Sigmoid colon (tissue), 7 donors: ENCODE results near the gene APBB3. TPM values are rescaled to one million over a fixed set of nuclear protein-coding genes. Genes with fewer than 3 reads are reported as not detected.
"Not testable (repeated sequence)": the region's sequence is repeated elsewhere in the genome, so short reads cannot be mapped to it uniquely, and the experiment has no call there.

Source experiments
- DNase-seq: peaks from one replicate; pipeline ENCODE4 v3.0.0-alpha.2; 2019
- H3K27ac ChIP-seq, 4 donors: fragments of 200-600 bp; sonication (generic); one replicate each; pipeline ENCODE4 v1.5.1; 2016 to 2019; ENCODE audit warnings: mild to moderate bottlenecking in 1 of 4
- H3K27me3 ChIP-seq, 3 donors: fragments of 200-600 bp; sonication (generic); one replicate each; pipeline ENCODE4 v1.5.1; 2019; ENCODE audit warnings: mild to moderate bottlenecking in 1 of 3
- H3K36me3 ChIP-seq, 4 donors: fragments of 200-600 bp; sonication (generic); one replicate each; pipeline ENCODE4 v1.5.1; 2016 to 2019
- H3K4me1 ChIP-seq, 4 donors: fragments of 200-600 bp; sonication (generic); one replicate each; pipeline ENCODE4 v1.5.1; 2017 to 2019
- H3K4me3 ChIP-seq, 4 donors: fragments of 200-600 bp; sonication (generic); one replicate each; pipeline ENCODE4 v1.5.1; 2017 to 2019; ENCODE audit warnings: mild to moderate bottlenecking in 2 of 4, moderate library complexity in 1 of 4
- H3K9me3 ChIP-seq, 4 donors: fragments of 200-600 bp in 3 of 4; sonication (generic) in 3 of 4; one replicate each; pipeline versions ENCODE4 v1.5.1 to v1.6.1; 2013 to 2019
- EP300 ChIP-seq, 4 donors: sonication (generic); formaldehyde crosslinking; IDR thresholded peaks; one replicate each; pipeline ENCODE4 v1.6.1; 2017; ENCODE audit warnings: antibody characterized with exemption in 4 of 4
- POLR2A ChIP-seq, 2 donors: fragments of 450-650 bp; IDR thresholded peaks; one replicate each; pipeline ENCODE4 v1.6.1; 2016; ENCODE audit warnings: antibody characterized with exemption in 2 of 2, mild to moderate bottlenecking in 2 of 2, moderate library complexity in 2 of 2
- POLR2AphosphoS5 ChIP-seq, 4 donors: sonication (generic); formaldehyde crosslinking; IDR thresholded peaks; one replicate each; pipeline ENCODE4 v1.6.1; 2017; ENCODE audit warnings: antibody characterized with exemption in 4 of 4
- WGBS, 2 donors: extraction: QIAGEN DNeasy Blood & Tissue Kit; methylation state at CpG; one replicate each; pipeline ENCODE4 v1.1.7; 2013; 5-methylcytosine and 5-hydroxymethylcytosine counted together
- intact Hi-C: fragments of 100-400 bp; cut with DNase I; formaldehyde crosslinking; loops from one replicate; pipeline ENCODE4 v1.15.1; 2023
- polyA plus RNA-seq, 3 donors: library from polyadenylated mRNA; stranded (reverse); fragments of 200-250 nt; gene quantifications; one replicate each; pipeline ENCODE4 v1.2.3, GENCODE V29; 2013
- total RNA-seq, 4 donors: library from RNA; depleted of rRNA; stranded (reverse); fragments of >200 nt; gene quantifications; one replicate each; pipeline ENCODE4 v1.1.0, GENCODE V29; 2016
- TF ChIP-seq, protein P1 (sequence below), 4 experiments: fragments of 450-650 bp in 3 of 4; fragments of 200-600 bp in 1 of 4; IDR thresholded peaks; one replicate each; pipeline ENCODE4 v1.5.1; 2016 to 2019; ENCODE audit warnings: antibody characterized with exemption in 4 of 4, mild to moderate bottlenecking in 3 of 4, moderate library complexity in 2 of 4
- donor health status: healthy with polysubstance abuse.
- donor health status: Bipolar disorder and iron deficiency.
- donor health status: healthy.

The APBB3 gene
- total and polyA plus RNA-seq, 7 donors = 4.2 to 27.9 (median 14.3) TPM

DNA sequence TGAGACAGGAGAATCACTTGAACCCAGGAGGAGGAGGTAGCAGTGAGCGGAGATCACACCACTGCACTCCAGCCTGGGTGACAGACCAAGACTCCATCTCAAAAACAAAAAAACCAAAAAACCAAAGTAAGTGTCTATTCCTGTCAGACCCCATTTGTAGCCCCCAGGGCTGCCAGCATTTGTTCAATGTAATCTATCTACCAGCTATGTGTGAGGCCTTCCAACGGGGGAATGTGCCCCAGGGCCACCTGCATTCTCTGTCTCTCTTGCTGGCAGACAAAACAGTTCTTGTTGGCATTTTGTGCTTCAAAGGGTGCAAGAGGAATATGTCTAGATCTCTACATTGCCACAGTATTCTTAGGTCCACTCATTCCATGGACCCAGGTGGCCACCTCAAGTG, 34.4 kb upstream of the APBB3 start:
- Histone ChIP-seq H3K27me3 (no peaks in the 10 kb centered on the region), H3K36me3 (no peaks in the 10 kb centered on the region), H3K9me3 (no peaks in the 10 kb centered on the region), H3K4me1 (no peaks in the 10 kb centered on the region), H3K27ac (no peak overlapping the region), H3K4me3 (no peak overlapping the region)
- WGBS, 2 donors = 94 to 95% methylated on average over 2 of the region's 2 CpGs
- intact Hi-C loops = no loop called here
- no peak for TF ChIP-seq POLR2AphosphoS5 (IDR thresholded peaks at IDR 0.05)
- no peak for TF ChIP-seq POLR2A (IDR thresholded peaks at IDR 0.05)
- TF ChIP-seq EP300 (IDR thresholded peaks at IDR 0.05) = no peak
- TF ChIP-seq, protein P1, sequence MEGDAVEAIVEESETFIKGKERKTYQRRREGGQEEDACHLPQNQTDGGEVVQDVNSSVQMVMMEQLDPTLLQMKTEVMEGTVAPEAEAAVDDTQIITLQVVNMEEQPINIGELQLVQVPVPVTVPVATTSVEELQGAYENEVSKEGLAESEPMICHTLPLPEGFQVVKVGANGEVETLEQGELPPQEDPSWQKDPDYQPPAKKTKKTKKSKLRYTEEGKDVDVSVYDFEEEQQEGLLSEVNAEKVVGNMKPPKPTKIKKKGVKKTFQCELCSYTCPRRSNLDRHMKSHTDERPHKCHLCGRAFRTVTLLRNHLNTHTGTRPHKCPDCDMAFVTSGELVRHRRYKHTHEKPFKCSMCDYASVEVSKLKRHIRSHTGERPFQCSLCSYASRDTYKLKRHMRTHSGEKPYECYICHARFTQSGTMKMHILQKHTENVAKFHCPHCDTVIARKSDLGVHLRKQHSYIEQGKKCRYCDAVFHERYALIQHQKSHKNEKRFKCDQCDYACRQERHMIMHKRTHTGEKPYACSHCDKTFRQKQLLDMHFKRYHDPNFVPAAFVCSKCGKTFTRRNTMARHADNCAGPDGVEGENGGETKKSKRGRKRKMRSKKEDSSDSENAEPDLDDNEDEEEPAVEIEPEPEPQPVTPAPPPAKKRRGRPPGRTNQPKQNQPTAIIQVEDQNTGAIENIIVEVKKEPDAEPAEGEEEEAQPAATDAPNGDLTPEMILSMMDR (IDR thresholded peaks at IDR 0.05) = no peak
- DNase-seq = no peak

DNA sequence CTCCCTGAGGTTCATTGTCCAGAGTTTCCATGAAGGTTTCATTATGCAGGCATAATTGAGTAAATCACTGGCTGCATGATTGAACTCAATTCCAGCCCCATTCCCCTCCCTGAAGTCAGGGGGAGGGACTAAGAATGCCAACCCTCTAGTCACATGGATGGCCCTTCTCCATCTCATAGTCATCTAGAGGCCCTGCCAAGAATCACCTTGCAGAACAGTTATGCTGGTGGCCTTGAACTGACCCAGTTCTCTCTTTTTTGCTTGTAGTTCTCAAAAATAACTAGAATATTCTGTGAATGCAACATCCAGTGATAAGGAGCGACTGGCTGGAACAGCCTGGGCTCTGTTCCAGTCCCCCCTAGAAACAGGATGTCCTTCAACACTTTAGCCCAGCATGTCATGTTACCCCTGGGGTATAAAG, 31.9 kb upstream of the APBB3 start:
- H3K4me3 ChIP-seq = peak overlapping the region in 1 of 4 donors; percentile 1
- TF ChIP-seq, protein P1 (IDR thresholded peaks at IDR 0.05) = no peak
- peak in 2 of 4 donors; percentile 8 to 26 for TF ChIP-seq POLR2AphosphoS5 (IDR thresholded peaks at IDR 0.05)
- H3K27ac ChIP-seq = peak overlapping the region in 1 of 4 donors; percentile 30
- WGBS, 2 donors = 78 to 83% methylated on average over 1 of the region's 1 CpG
- intact Hi-C loops = no loop called here
- H3K27me3 ChIP-seq = no peaks in the 10 kb centered on the region
- H3K36me3 ChIP-seq = no peaks in the 10 kb centered on the region
- H3K9me3 ChIP-seq = no peaks in the 10 kb centered on the region
- no peak for DNase-seq
- no peaks in the 10 kb centered on the region for H3K4me1 ChIP-seq

DNA sequence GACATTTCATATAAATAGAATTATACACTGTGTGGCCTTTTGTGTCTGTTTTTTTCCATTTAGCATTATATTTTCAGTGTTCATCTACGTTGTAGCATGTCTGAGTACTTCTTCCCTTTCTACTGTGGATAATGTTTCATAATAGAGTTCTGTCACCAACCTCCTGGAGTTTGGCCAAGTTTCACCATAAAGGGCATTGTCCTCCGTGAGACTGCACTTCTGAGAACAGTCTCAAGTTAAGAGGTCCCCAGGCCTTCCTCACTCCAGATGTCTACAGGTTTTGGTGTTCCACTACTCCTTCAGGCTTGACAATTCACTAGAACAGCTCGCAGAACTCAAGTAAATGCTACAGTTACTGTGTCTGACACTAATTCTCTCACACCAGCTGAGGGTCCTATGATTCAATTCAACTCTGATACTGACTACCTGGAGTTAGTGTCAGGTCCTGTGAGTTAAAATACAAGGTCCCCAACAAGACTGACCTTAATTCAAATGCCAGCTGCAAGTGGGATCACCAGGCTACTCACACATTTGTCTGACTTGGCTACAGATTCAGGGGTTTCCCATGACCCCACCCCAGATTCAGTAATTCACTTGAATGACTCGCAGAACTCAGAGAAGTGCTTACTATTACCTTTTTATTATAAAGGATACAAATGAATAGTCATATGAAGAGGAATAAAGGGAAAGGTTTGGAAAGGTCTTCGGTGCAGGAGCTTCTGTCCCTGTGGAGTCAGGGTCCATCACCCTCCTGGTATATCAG, 31.3 kb upstream of the APBB3 start:
- Histone ChIP-seq H3K36me3 (no peaks in the 10 kb centered on the region), H3K9me3 (no peaks in the 10 kb centered on the region), H3K27ac (peak overlapping the region in 3 of 4 donors; percentile 5 to 53 (median 30)), H3K4me3 (no peak overlapping the region), H3K27me3 (no peaks in the 10 kb centered on the region), H3K4me1 (no peaks in the 10 kb centered on the region)
- DNase-seq = peak; percentile 70
- intact Hi-C loops = no loop called here
- WGBS, 2 donors = 54 to 60% methylated on average over 5 of the region's 5 CpGs
- TF ChIP-seq, protein P1 (IDR thresholded peaks at IDR 0.05) = no peak
- peak in 2 of 4 donors; percentile 5 to 47 for TF ChIP-seq POLR2AphosphoS5 (IDR thresholded peaks at IDR 0.05)

DNA sequence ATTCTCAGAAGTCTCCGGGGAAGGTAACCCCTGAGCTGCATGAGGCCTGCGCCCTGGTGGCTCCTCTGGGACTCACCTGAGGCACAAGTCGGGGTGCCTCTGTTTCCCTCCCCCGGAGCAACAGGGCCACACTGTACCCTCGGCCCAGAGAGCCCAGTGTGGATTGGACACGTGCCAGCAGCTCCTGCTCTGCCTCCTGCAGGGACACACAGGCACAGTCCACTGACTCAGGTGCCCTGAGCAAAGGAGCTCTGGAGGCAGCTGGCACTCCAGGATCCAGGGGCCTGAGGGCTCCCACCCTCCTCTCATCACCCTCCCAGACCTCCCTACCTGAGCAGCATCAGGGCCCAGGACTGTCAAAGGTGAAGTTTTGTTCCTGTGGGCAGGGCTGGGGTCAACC, 29.8 kb upstream of the APBB3 start:
- TF ChIP-seq POLR2A (IDR thresholded peaks at IDR 0.05) = no peak
- TF ChIP-seq EP300 (IDR thresholded peaks at IDR 0.05) = no peak
- TF ChIP-seq POLR2AphosphoS5 (IDR thresholded peaks at IDR 0.05) = no peak
- TF ChIP-seq, protein P1 (IDR thresholded peaks at IDR 0.05) = no peak
- Histone ChIP-seq H3K4me3 (no peak overlapping the region), H3K4me1 (no peaks in the 10 kb centered on the region), H3K36me3 (no peaks in the 10 kb centered on the region), H3K27me3 (no peaks in the 10 kb centered on the region), H3K27ac (peak overlapping the region in 1 of 4 donors; percentile 30), H3K9me3 (no peaks in the 10 kb centered on the region)
- 75 to 84% methylated on average over 6 of the region's 6 CpGs for WGBS, 2 donors
- DNase-seq = no peak
- intact Hi-C loops = no loop called here

DNA sequence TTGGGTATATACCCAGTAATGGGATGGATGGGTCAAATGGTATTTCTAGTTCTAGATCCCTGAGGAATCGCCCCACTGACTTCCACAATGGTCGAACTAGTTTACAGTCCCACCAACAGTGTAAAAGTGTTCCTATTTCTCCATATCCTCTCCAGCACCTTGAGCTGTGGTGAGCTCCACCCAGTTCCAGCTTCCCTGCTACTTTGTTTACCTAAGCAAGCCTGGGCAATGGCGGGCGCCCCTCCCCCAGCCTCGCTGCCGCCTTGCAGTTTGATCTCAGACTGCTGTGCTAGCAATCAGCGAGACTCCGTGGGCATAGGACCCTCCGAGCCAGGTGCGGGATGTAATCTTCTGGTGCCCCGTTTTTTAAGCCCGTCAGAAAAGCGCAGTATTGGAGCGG, 28.7 kb upstream of the APBB3 start:
- H3K9me3 ChIP-seq, H3K27me3 ChIP-seq, H3K4me3 ChIP-seq, H3K27ac ChIP-seq, DNase-seq, H3K36me3 ChIP-seq, intact Hi-C loops, H3K4me1 ChIP-seq: not testable (repeated sequence)
- 32 to 47% methylated on average over 12 to 13 of the region's 14 CpGs for WGBS, 2 donors
